ENCODE measurements around the gene CELSR1. TPM values are rescaled to one million over a fixed set of nuclear protein-coding genes. Genes with fewer than 3 reads are reported as not detected.
"Not testable (repeated sequence)": the region's sequence is repeated elsewhere in the genome, so short reads cannot be mapped to it uniquely, and the experiment has no call there.

Gene CELSR1
- total RNA-seq, 2 donors from 2014 or later, result 3.0 to 6.0 TPM

GRCh38 chr22:46414704-46415103 lies 122.7 kb downstream of the CELSR1 start:
- Mint-ChIP-seq H3K27me3 (peaks cover 6% of the 10 kb centered on the region), H3K4me3 (no peak overlapping the region), H3K36me3 (ENCODE audit: low read depth) (no peaks in the 10 kb centered on the region), H3K27ac (no peak overlapping the region), H3K4me1 (no peaks in the 10 kb centered on the region)
- no peaks in the 10 kb centered on the region for H3K9me3 ChIP-seq (ENCODE audit: control insufficient read depth, low read length, poor library complexity, severe bottlenecking)
- ATAC-seq (no peak), DNase-seq (no peak)

GRCh38 chr22:46413725-46414379 lies 123.6 kb downstream of the CELSR1 start:
- H3K27ac Mint-ChIP-seq, result no peak overlapping the region
- no peak overlapping the region for H3K4me3 Mint-ChIP-seq
- H3K9me3 ChIP-seq (ENCODE audit: control insufficient read depth, low read length, poor library complexity, severe bottlenecking), result no peaks in the 10 kb centered on the region
- H3K36me3 Mint-ChIP-seq (ENCODE audit: low read depth), result no peaks in the 10 kb centered on the region
- DNase-seq (no peak), ATAC-seq (no peak)
- H3K4me1 Mint-ChIP-seq, result no peaks in the 10 kb centered on the region
- peaks cover 6% of the 10 kb centered on the region for H3K27me3 Mint-ChIP-seq

GRCh38 chr22:46411347-46411746 lies 126.1 kb downstream of the CELSR1 start:
- no peaks in the 10 kb centered on the region for H3K9me3 ChIP-seq (ENCODE audit: control insufficient read depth, low read length, poor library complexity, severe bottlenecking)
- no peak for DNase-seq
- Mint-ChIP-seq H3K36me3 (ENCODE audit: low read depth) (no peaks in the 10 kb centered on the region), H3K4me1 (no peaks in the 10 kb centered on the region), H3K4me3 (no peak overlapping the region), H3K27ac (no peak overlapping the region), H3K27me3 (peaks cover 6% of the 10 kb centered on the region)
- no peak for ATAC-seq

GRCh38 chr22:46410291-46410808 lies 127.1 kb downstream of the CELSR1 start:
- Mint-ChIP-seq H3K27me3 (peaks cover 6% of the 10 kb centered on the region), H3K27ac (no peak overlapping the region), H3K4me3 (no peak overlapping the region), H3K4me1 (no peaks in the 10 kb centered on the region), H3K36me3 (ENCODE audit: low read depth) (no peaks in the 10 kb centered on the region)
- ATAC-seq (no peak), DNase-seq (no peak)
- H3K9me3 ChIP-seq (ENCODE audit: control insufficient read depth, low read length, poor library complexity, severe bottlenecking), result no peaks in the 10 kb centered on the region

- no peaks in the 10 kb centered on the region for H3K36me3 Mint-ChIP-seq (ENCODE audit: low read depth)
These were observed 127.7 kb downstream of the CELSR1 start for GRCh38 chr22:46409631-46410210.

GRCh38 chr22:46408568-46409506 lies 128.6 kb downstream of the CELSR1 start:
- Mint-ChIP-seq H3K27me3 (peaks cover 6% of the 10 kb centered on the region), H3K4me1 (peaks cover 4% of the 10 kb centered on the region), H3K4me3 (no peak overlapping the region), H3K27ac (no peak overlapping the region), H3K36me3 (ENCODE audit: low read depth) (no peaks in the 10 kb centered on the region)
- no peaks in the 10 kb centered on the region for H3K9me3 ChIP-seq (ENCODE audit: control insufficient read depth, low read length, poor library complexity, severe bottlenecking)
- no peak for ATAC-seq
- DNase-seq, result no peak

More at GRCh38 chr22:46409631-46410210, 127.7 kb downstream of the CELSR1 start:
- H3K9me3 ChIP-seq (ENCODE audit: control insufficient read depth, low read length, poor library complexity, severe bottlenecking), result no peaks in the 10 kb centered on the region
- Mint-ChIP-seq H3K4me1 (no peaks in the 10 kb centered on the region), H3K4me3 (no peak overlapping the region), H3K27me3 (peaks cover 6% of the 10 kb centered on the region), H3K27ac (no peak overlapping the region)
- DNase-seq (no peak), ATAC-seq (no peak)

- no peaks in the 10 kb centered on the region for H3K36me3 Mint-ChIP-seq (ENCODE audit: low read depth)
- peaks cover 10% of the 10 kb centered on the region for H3K4me1 Mint-ChIP-seq
- H3K9me3 ChIP-seq (ENCODE audit: control insufficient read depth, low read length, poor library complexity, severe bottlenecking), result no peaks in the 10 kb centered on the region
- ATAC-seq (no peak), DNase-seq (no peak)
- H3K27me3 Mint-ChIP-seq, result peaks cover 5% of the 10 kb centered on the region
- H3K4me3 Mint-ChIP-seq, result no peak overlapping the region
- no peak overlapping the region for H3K27ac Mint-ChIP-seq
These were observed 129.7 kb downstream of the CELSR1 start for GRCh38 chr22:46407748-46408147.

- no peaks in the 10 kb centered on the region for H3K9me3 ChIP-seq (ENCODE audit: control insufficient read depth, low read length, poor library complexity, severe bottlenecking)
- Mint-ChIP-seq H3K27me3 (no peaks in the 10 kb centered on the region), H3K27ac (no peak overlapping the region), H3K4me3 (no peak overlapping the region), H3K4me1 (peaks cover 10% of the 10 kb centered on the region), H3K36me3 (ENCODE audit: low read depth) (no peaks in the 10 kb centered on the region)
- no peak for ATAC-seq
- no peak for DNase-seq
These were observed 130.6 kb downstream of the CELSR1 start for GRCh38 chr22:46406791-46407190.

- H3K9me3 ChIP-seq (ENCODE audit: control insufficient read depth, low read length, poor library complexity, severe bottlenecking), result no peaks in the 10 kb centered on the region
- ATAC-seq (no peak), DNase-seq (no peak)
- no peaks in the 10 kb centered on the region for H3K36me3 Mint-ChIP-seq (ENCODE audit: low read depth)
- no peak overlapping the region for H3K27ac Mint-ChIP-seq
- peaks cover 10% of the 10 kb centered on the region for H3K4me1 Mint-ChIP-seq
- H3K4me3 Mint-ChIP-seq, result no peak overlapping the region
- H3K27me3 Mint-ChIP-seq, result no peaks in the 10 kb centered on the region
These were observed 131.1 kb downstream of the CELSR1 start for GRCh38 chr22:46406349-46406748.

GRCh38 chr22:46405901-46406300 lies 131.5 kb downstream of the CELSR1 start:
- Mint-ChIP-seq H3K27me3 (no peaks in the 10 kb centered on the region), H3K4me3 (no peak overlapping the region), H3K4me1 (peaks cover 10% of the 10 kb centered on the region), H3K36me3 (ENCODE audit: low read depth) (no peaks in the 10 kb centered on the region), H3K27ac (no peak overlapping the region)
- ATAC-seq, result no peak
- no peaks in the 10 kb centered on the region for H3K9me3 ChIP-seq (ENCODE audit: control insufficient read depth, low read length, poor library complexity, severe bottlenecking)
- DNase-seq, result no peak

- not testable (repeated sequence) for ATAC-seq; DNase-seq; H3K9me3 ChIP-seq (ENCODE audit: control insufficient read depth, low read length, poor library complexity, severe bottlenecking); H3K27me3 Mint-ChIP-seq; H3K4me3 Mint-ChIP-seq; H3K36me3 Mint-ChIP-seq (ENCODE audit: low read depth); H3K4me1 Mint-ChIP-seq
- peak overlapping the region; percentile 47 for H3K27ac Mint-ChIP-seq
These were observed 133.5 kb downstream of the CELSR1 start for GRCh38 chr22:46403880-46404279.

- no peak for DNase-seq
These were observed 134.9 kb downstream of the CELSR1 start for GRCh38 chr22:46402505-46402904.

GRCh38 chr22:46401370-46401769 lies 136.1 kb downstream of the CELSR1 start:
- no peak for ATAC-seq
- Mint-ChIP-seq H3K4me1 (peaks cover 10% of the 10 kb centered on the region), H3K36me3 (ENCODE audit: low read depth) (no peaks in the 10 kb centered on the region), H3K4me3 (no peak overlapping the region), H3K27me3 (no peaks in the 10 kb centered on the region), H3K27ac (no peak overlapping the region)
- DNase-seq, result no peak
- no peaks in the 10 kb centered on the region for H3K9me3 ChIP-seq (ENCODE audit: control insufficient read depth, low read length, poor library complexity, severe bottlenecking)

More at GRCh38 chr22:46402505-46402904, 134.9 kb downstream of the CELSR1 start:
- H3K4me3 Mint-ChIP-seq, result no peak overlapping the region
- no peak overlapping the region for H3K27ac Mint-ChIP-seq
- H3K9me3 ChIP-seq (ENCODE audit: control insufficient read depth, low read length, poor library complexity, severe bottlenecking), result no peaks in the 10 kb centered on the region
- no peaks in the 10 kb centered on the region for H3K27me3 Mint-ChIP-seq
- H3K36me3 Mint-ChIP-seq (ENCODE audit: low read depth), result no peaks in the 10 kb centered on the region
- H3K4me1 Mint-ChIP-seq, result peaks cover 10% of the 10 kb centered on the region
- ATAC-seq, result no peak
